H9 (cell line): ENCODE measurements around the gene MYO18B. TPM values are rescaled to one million over a fixed set of nuclear protein-coding genes. Genes with fewer than 3 reads are reported as not detected.

Experiments
- DNase-seq: peaks from one replicate; pipeline ENCODE4 v3.0.0-alpha.2; 2017
- H2AFZ ChIP-seq: one replicate; pipeline ENCODE4 v1.6.1; 2013; ENCODE audit warnings: mild to moderate bottlenecking, low read length, control low read depth, moderate library complexity
- H2AK5ac ChIP-seq: 2 replicates; pipeline ENCODE4 v1.6.1; 2013; ENCODE audit warnings: low read length, control low read depth, mixed read lengths; ENCODE audit not compliant: insufficient read length
- H2BK120ac ChIP-seq: one replicate; pipeline ENCODE4 v1.6.1; 2013; ENCODE audit warnings: low read depth, mild to moderate bottlenecking, low read length, control low read depth, inconsistent platforms; ENCODE audit not compliant: poor library complexity, severe bottlenecking
- H2BK12ac ChIP-seq: 2 replicates; pipeline ENCODE4 v1.6.1; 2013; ENCODE audit warnings: low read length, control low read depth, mixed read lengths, low read depth; ENCODE audit not compliant: insufficient read length
- H2BK15ac ChIP-seq: 2 replicates; pipeline ENCODE4 v1.6.1; 2013; ENCODE audit warnings: low read depth, low read length, control low read depth
- H2BK20ac ChIP-seq: one replicate; pipeline ENCODE4 v1.6.1; 2013; ENCODE audit warnings: low read depth, mild to moderate bottlenecking, low read length, control low read depth, inconsistent platforms; ENCODE audit not compliant: poor library complexity, severe bottlenecking
- H2BK5ac ChIP-seq: 2 replicates; pipeline ENCODE4 v1.6.1; 2013; ENCODE audit warnings: low read length, control low read depth, mixed read lengths; ENCODE audit not compliant: insufficient read length
- H3K14ac ChIP-seq: 2 replicates; pipeline ENCODE4 v1.6.1; 2013; ENCODE audit warnings: low read length, control low read depth; ENCODE audit not compliant: insufficient read depth
- H3K18ac ChIP-seq: 2 replicates; pipeline ENCODE4 v1.6.1; 2013; ENCODE audit warnings: low read depth, mild to moderate bottlenecking, mixed read lengths, low read length, control low read depth; ENCODE audit not compliant: insufficient read length
- H3K23ac ChIP-seq: 2 replicates; pipeline ENCODE4 v1.6.1; 2013; ENCODE audit warnings: low read length, control low read depth, mixed read lengths, low read depth; ENCODE audit not compliant: insufficient read length
- H3K23me2 ChIP-seq: 2 replicates; pipeline ENCODE4 v1.6.1; 2013; ENCODE audit warnings: low read depth, mild to moderate bottlenecking, mixed read lengths, low read length, control low read depth; ENCODE audit not compliant: insufficient read length, poor library complexity, severe bottlenecking
- H3K27ac ChIP-seq: 2 replicates; pipeline ENCODE4 v1.5.1; 2013; ENCODE audit warnings: low read length, control low read depth, mixed read lengths, low read depth; ENCODE audit not compliant: insufficient read length
- H3K27me3 ChIP-seq: 2 replicates; pipeline ENCODE4 v1.6.1; 2013; ENCODE audit warnings: low read length, control low read depth, inconsistent platforms; ENCODE audit not compliant: insufficient read depth
- H3K4ac ChIP-seq: 2 replicates; pipeline ENCODE4 v1.6.1; 2013; ENCODE audit warnings: low read depth, mild to moderate bottlenecking, control low read depth, inconsistent platforms, low read length, moderate library complexity
- H3K4me1 ChIP-seq: 2 replicates; pipeline ENCODE4 v1.6.1; 2013; ENCODE audit warnings: low read length, control low read depth, inconsistent platforms; ENCODE audit not compliant: insufficient read depth
- H3K4me2 ChIP-seq: 2 replicates; pipeline ENCODE4 v1.6.1; 2013; ENCODE audit warnings: low read length, control low read depth, mixed read lengths; ENCODE audit not compliant: insufficient read length, insufficient read depth
- H3K56ac ChIP-seq: 2 replicates; pipeline ENCODE4 v1.6.1; 2013; ENCODE audit warnings: low read depth, mild to moderate bottlenecking, mixed read lengths, low read length, control low read depth; ENCODE audit not compliant: insufficient read length
- H3K79me1 ChIP-seq: 2 replicates; pipeline ENCODE4 v1.6.1; 2013; ENCODE audit warnings: low read depth, mild to moderate bottlenecking, moderate library complexity, low read length, control low read depth, inconsistent platforms; ENCODE audit not compliant: insufficient read depth, poor library complexity, severe bottlenecking
- H3K79me2 ChIP-seq: 2 replicates; pipeline ENCODE4 v1.6.1; 2013; ENCODE audit warnings: low read length, control low read depth, inconsistent platforms; ENCODE audit not compliant: insufficient read depth
- H3K9ac ChIP-seq: 2 replicates; pipeline ENCODE4 v1.6.1; 2013; ENCODE audit warnings: low read length, control low read depth, mixed read lengths; ENCODE audit not compliant: insufficient read length; ENCODE audit errors: extremely low read depth
- H3K9me3 ChIP-seq: one replicate; pipeline ENCODE4 v1.6.1; 2013; ENCODE audit warnings: low read depth, low read length, inconsistent platforms; ENCODE audit not compliant: control insufficient read depth
- H3T11ph ChIP-seq: one replicate; pipeline ENCODE4 v1.6.1; 2013; ENCODE audit warnings: mild to moderate bottlenecking, low read length, control low read depth, inconsistent platforms
- H4K20me1 ChIP-seq: one replicate; pipeline ENCODE4 v1.6.1; 2013; ENCODE audit not compliant: control insufficient read depth, insufficient read length, insufficient read depth
- H4K5ac ChIP-seq: 2 replicates; pipeline ENCODE4 v1.6.1; 2013; ENCODE audit warnings: low read depth, mild to moderate bottlenecking, mixed read lengths, low read length, control low read depth; ENCODE audit not compliant: insufficient read length
- H4K8ac ChIP-seq: replicated peaks from 2 replicates; pipeline ENCODE4 v1.6.1; 2013; ENCODE audit warnings: low read length, control low read depth, mixed read lengths, low read depth; ENCODE audit not compliant: insufficient read length
- H4K91ac ChIP-seq: 2 replicates; pipeline ENCODE4 v1.6.1; 2013; ENCODE audit warnings: low read depth, mild to moderate bottlenecking, moderate library complexity, mixed read lengths, low read length, control low read depth; ENCODE audit not compliant: insufficient read length
- H3K27ac Mint-ChIP-seq, 3 experiments: 2 replicates in 2 of 3; 3 replicates in 1 of 3; pipeline ENCODE4 v1.8.0; 2020 to 2021; ENCODE audit warnings: mixed read lengths in 3 of 3, mild to moderate bottlenecking in 1 of 3, moderate library complexity in 1 of 3
- H3K27me3 Mint-ChIP-seq: 2 replicates; pipeline ENCODE4 v1.8.0; 2021; ENCODE audit warnings: low read depth, mild to moderate bottlenecking, moderate library complexity, mixed read lengths
- H3K36me3 Mint-ChIP-seq, 3 experiments: 2 replicates in 2 of 3; 3 replicates in 1 of 3; pipeline ENCODE4 v1.8.0; 2020 to 2021; ENCODE audit warnings: low read depth in 3 of 3, mixed read lengths in 3 of 3; ENCODE audit not compliant: insufficient read depth in 1 of 3
- H3K4me1 Mint-ChIP-seq, 2 experiments: 2 replicates each; pipeline ENCODE4 v1.8.0; 2020; ENCODE audit warnings: mixed read lengths in 2 of 2
- H3K4me3 Mint-ChIP-seq, 2 experiments: 2 replicates in 1 of 2; 3 replicates in 1 of 2; pipeline ENCODE4 v1.8.0; 2020 to 2021; ENCODE audit warnings: mild to moderate bottlenecking in 2 of 2, mixed read lengths in 2 of 2, moderate library complexity in 1 of 2
- H3K9me3 Mint-ChIP-seq, 2 experiments: 2 replicates in 1 of 2; 3 replicates in 1 of 2; pipeline ENCODE4 v1.8.0; 2020; ENCODE audit warnings: mild to moderate bottlenecking in 2 of 2, mixed read lengths in 2 of 2, moderate library complexity in 1 of 2
- CTCF ChIP-seq: fragments of 200-600 bp; sonication (generic); conservative IDR thresholded peaks from 3 replicates; pipeline ENCODE4 v1.8.0; 2021; ENCODE audit warnings: antibody characterized with exemption, mild to moderate bottlenecking
- WGBS: extraction: QIAGEN DNeasy Blood & Tissue Kit; methylation state at CpG from one replicate; pipeline ENCODE4 v1.1.7; 2013; ENCODE audit warnings: missing lambda C conversion rate, low lambda C conversion rate, mixed read lengths; ENCODE audit not compliant: insufficient read length; ENCODE audit errors: extremely low coverage; 5-methylcytosine and 5-hydroxymethylcytosine counted together
- total RNA-seq: library from RNA; stranded (reverse); gene quantifications from 2 replicates; pipeline ENCODE4 v1.2.1, GENCODE V29; 2021

Gene MYO18B
- total RNA-seq, 1 experiment from 2014 or later: 0.46 TPM

- peaks cover 0 to 4% of the 10 kb centered on the region in 2 experiments; a peak in 1 of 5 replicates for H3K9me3 Mint-ChIP-seq
- Histone ChIP-seq H4K8ac (no peak overlapping the region), H2BK12ac (no peak overlapping the region), H4K5ac (no peak overlapping the region), H3K14ac (no peak overlapping the region), H3K23ac (no peak overlapping the region), H4K20me1 (no peaks in the 10 kb centered on the region), H2BK20ac (no peak overlapping the region), H2BK5ac (no peak overlapping the region), H3K27me3 (no peaks in the 10 kb centered on the region), H3K56ac (no peak overlapping the region), H3T11ph (no peak overlapping the region), H4K91ac (no peak overlapping the region), H3K18ac (no peak overlapping the region), H3K4me2 (no peak overlapping the region), H2BK15ac (no peak overlapping the region), H3K27ac (no peak overlapping the region), H3K9me3 (no peaks in the 10 kb centered on the region), H3K4ac (no peak overlapping the region), H3K9ac (no peak overlapping the region), H3K79me1 (no peaks in the 10 kb centered on the region), H3K4me1 (peaks cover 2% of the 10 kb centered on the region; the same call in 1 of the 2 replicates), H3K79me2 (no peaks in the 10 kb centered on the region), H2AFZ (no peak overlapping the region), H2AK5ac (no peak overlapping the region), H2BK120ac (no peak overlapping the region), H3K23me2 (no peaks in the 10 kb centered on the region)
- no peak for DNase-seq
- peaks cover 0 to 5% (median 0%) of the 10 kb centered on the region in 3 experiments; a peak in 1 of 7 replicates for H3K36me3 Mint-ChIP-seq
- H3K27me3 Mint-ChIP-seq: no peaks in the 10 kb centered on the region; the same call in 1 of the 2 replicates
- no peak overlapping the region for H3K4me3 Mint-ChIP-seq
- peaks cover 5 to 10% of the 10 kb centered on the region in 2 experiments for H3K4me1 Mint-ChIP-seq
- no peak for TF ChIP-seq CTCF
- H3K27ac Mint-ChIP-seq: peak overlapping the region in 1 of 3 experiments; percentile 11; a peak in 1 of 7 replicates
- no CpG with 5 or more reads among the region's 8 CpGs for WGBS
Measured at GRCh38 chr22:25966448-25966913, 224.5 kb downstream of the MYO18B start.
